HG02571 (cell line): Measurements from ENCODE around the gene TSPAN9.

Experiments
- ATAC-seq: cut with Tn5 transposase; IDR thresholded peaks from one replicate; pipeline ENCODE4 v1.9.1; 2021; ENCODE audit warnings: mild to moderate bottlenecking, moderate library complexity; ENCODE audit not compliant: unreplicated experiment

The TSPAN9 gene

GRCh38 chr12:3263282-3263681 is 186.1 kb downstream of the TSPAN9 start:
- no peak for ATAC-seq

GRCh38 chr12:3263939-3264922 is 187.1 kb downstream of the TSPAN9 start:
- no peak for ATAC-seq

GRCh38 chr12:3265406-3265805 is 188.2 kb downstream of the TSPAN9 start:
- ATAC-seq = no peak

GRCh38 chr12:3266638-3267037 is 189.5 kb downstream of the TSPAN9 start:
- no peak for ATAC-seq

GRCh38 chr12:3267690-3268089 is 190.5 kb downstream of the TSPAN9 start:
- no peak for ATAC-seq

- no peak for ATAC-seq
Measured at GRCh38 chr12:3269594-3269993, 192.4 kb downstream of the TSPAN9 start.

GRCh38 chr12:3271146-3271545 is 194.0 kb downstream of the TSPAN9 start:
- no peak for ATAC-seq

GRCh38 chr12:3271639-3272038 is 194.5 kb downstream of the TSPAN9 start:
- no peak for ATAC-seq

- ATAC-seq = no peak
Measured at GRCh38 chr12:3272958-3273357, 195.8 kb downstream of the TSPAN9 start.

- ATAC-seq = no peak
Measured at GRCh38 chr12:3273409-3273853, 196.3 kb downstream of the TSPAN9 start.

GRCh38 chr12:3274664-3275063 is 197.5 kb downstream of the TSPAN9 start:
- ATAC-seq = no peak

GRCh38 chr12:3275171-3276041 is 198.2 kb downstream of the TSPAN9 start:
- no peak for ATAC-seq

- no peak for ATAC-seq
Measured at GRCh38 chr12:3276226-3276625, 199.0 kb downstream of the TSPAN9 start.

GRCh38 chr12:3277306-3277943 is 200.2 kb downstream of the TSPAN9 start:
- ATAC-seq = no peak

GRCh38 chr12:3278681-3279414 is 201.7 kb downstream of the TSPAN9 start:
- no peak for ATAC-seq

GRCh38 chr12:3279415-3279780 is 202.2 kb downstream of the TSPAN9 start:
- no peak for ATAC-seq

- ATAC-seq = no peak
Measured at GRCh38 chr12:3279832-3280231, 202.7 kb downstream of the TSPAN9 start.

GRCh38 chr12:3280967-3281366 is 203.8 kb downstream of the TSPAN9 start:
- no peak for ATAC-seq

- ATAC-seq = no peak
Measured at GRCh38 chr12:3281588-3282383, 204.6 kb downstream of the TSPAN9 start.

GRCh38 chr12:3282384-3282670 is 205.1 kb downstream of the TSPAN9 start:
- ATAC-seq = no peak
